Fibroblast of the aortic adventitia (primary cell): ENCODE data around the gene TRMU. TPM values are rescaled to one million over a fixed set of nuclear protein-coding genes. Genes with fewer than 3 reads are reported as not detected.

Experiments used
- DNase-seq: peaks from one replicate; pipeline ENCODE4 v3.0.0-alpha.2; 2010; ENCODE audit warnings: low read depth
- H3K4me3 ChIP-seq: 2 replicates; pipeline ENCODE4 v1.5.1; 2011; ENCODE audit warnings: low read depth, mild to moderate bottlenecking, control low read depth, low read length, moderate library complexity
- CTCF ChIP-seq: IDR thresholded peaks from 2 replicates; pipeline ENCODE4 v1.5.1; 2011; ENCODE audit warnings: mild to moderate bottlenecking, low read length, control low read depth, inconsistent platforms; ENCODE audit not compliant: insufficient read depth
- total RNA-seq: library from RNA; depleted of rRNA; stranded (reverse); fragments of >200 nt; gene quantifications from 2 replicates; pipeline ENCODE4 v1.2.3, GENCODE V29; 2012; ENCODE audit warnings: low replicate concordance

Gene TRMU
- total RNA-seq, 1 donor = 23.1 TPM

GRCh38 chr22:46388647-46389046, 53.1 kb downstream of the TRMU start:
- no peak for TF ChIP-seq CTCF
- DNase-seq = no peak
- H3K4me3 ChIP-seq = no peak overlapping the region

- no peak overlapping the region for H3K4me3 ChIP-seq
- DNase-seq = no peak
- no peak for TF ChIP-seq CTCF
Measured at GRCh38 chr22:46389081-46389480, 53.6 kb downstream of the TRMU start.

GRCh38 chr22:46390105-46390651, 54.7 kb downstream of the TRMU start:
- no peak overlapping the region for H3K4me3 ChIP-seq
- no peak for TF ChIP-seq CTCF
- DNase-seq = no peak

- peak; percentile 66 for TF ChIP-seq CTCF
- DNase-seq = peak; percentile 80
- H3K4me3 ChIP-seq = peak overlapping the region; percentile 25
Measured at GRCh38 chr22:46390652-46391301, 55.3 kb downstream of the TRMU start.

- DNase-seq = no peak
- no peak overlapping the region for H3K4me3 ChIP-seq
- no peak for TF ChIP-seq CTCF
Measured at GRCh38 chr22:46391486-46392136, 56.1 kb downstream of the TRMU start.

GRCh38 chr22:46392137-46392844, 56.8 kb downstream of the TRMU start:
- no peak overlapping the region for H3K4me3 ChIP-seq
- no peak for DNase-seq
- TF ChIP-seq CTCF = no peak
